B cell (primary cell): ENCODE measurements around the gene CLK1. TPM values are rescaled to one million over a fixed set of nuclear protein-coding genes. Genes with fewer than 3 reads are reported as not detected.

Experiments
- ATAC-seq: fragments of 200-7000 bp; cut with Tn5 transposase; one replicate; pipeline ENCODE4 v1.10.0; 2021; ENCODE audit warnings: low read depth, mild to moderate bottlenecking, moderate number of reproducible peaks, moderate library complexity
- CTCF ChIA-PET: fragments of 350-600 bp; sonication (Branson Sonifier 250); formaldehyde crosslinking; loops from one replicate; lab custom pipeline; 2021; ENCODE audit warnings: antibody characterized with exemption, inconsistent platforms; lab: Charles Lee
- POLR2A ChIA-PET: fragments of 350-600 bp; sonication (Branson Sonifier 250); formaldehyde crosslinking; loops from one replicate; lab custom pipeline; 2021; ENCODE audit warnings: antibody characterized with exemption; lab: Charles Lee
- DNase-seq: peaks from one replicate; pipeline ENCODE4 v3.0.0; 2013
- H2AFZ ChIP-seq: 2 replicates; pipeline ENCODE4 v1.6.1; 2012; ENCODE audit warnings: mild to moderate bottlenecking, low read depth, low read length; ENCODE audit not compliant: insufficient read depth, poor library complexity, severe bottlenecking
- H3K27ac ChIP-seq, 2 donors: 1 replicate in 1 of 2; 2 replicates in 1 of 2; pipeline ENCODE4 v1.5.1; 2012 to 2013; ENCODE audit warnings: low read length in 2 of 2, mild to moderate bottlenecking in 2 of 2, moderate library complexity in 1 of 2
- H3K27me3 ChIP-seq, 4 experiments: fragments of 200-600 bp in 1 of 4; sonication (generic) in 1 of 4; replicated peaks in 1 of 4; 1 replicate in 2 of 4; 2 replicates in 2 of 4; pipeline versions ENCODE4 v1.6.1 to v1.7.0; 2013 to 2016; ENCODE audit warnings: low read length in 3 of 4, mild to moderate bottlenecking in 2 of 4, mixed read lengths in 1 of 4, moderate library complexity in 1 of 4; ENCODE audit not compliant: insufficient read depth in 4 of 4, control insufficient read depth in 3 of 4; ENCODE audit errors: control extremely low read depth in 1 of 4
- H3K36me3 ChIP-seq, 2 experiments: replicated peaks in 1 of 2; 1 replicate in 1 of 2; 2 replicates in 1 of 2; pipeline versions ENCODE4 v1.6.1 to v1.7.1; 2013; ENCODE audit warnings: low read length in 1 of 2; ENCODE audit not compliant: insufficient read depth in 2 of 2, control insufficient read depth in 1 of 2; ENCODE audit errors: control extremely low read depth in 1 of 2, extremely low read depth in 1 of 2
- H3K4me1 ChIP-seq, 2 donors: fragments of 200-600 bp in 1 of 2; sonication (generic) in 1 of 2; 1 replicate in 1 of 2; 2 replicates in 1 of 2; pipeline versions ENCODE4 v1.5.1 to v1.6.1; 2013 to 2017; ENCODE audit warnings: low read length in 2 of 2; ENCODE audit not compliant: control insufficient read depth in 2 of 2, insufficient read depth in 2 of 2
- H3K4me2 ChIP-seq: replicated peaks from 2 replicates; pipeline ENCODE3; 2012; ENCODE audit warnings: mild to moderate bottlenecking, low read depth, low read length; ENCODE audit not compliant: poor library complexity, severe bottlenecking
- H3K4me3 ChIP-seq, 5 experiments: fragments of 200-600 bp in 1 of 5; sonication (generic) in 1 of 5; 1 replicate in 3 of 5; 2 replicates in 2 of 5; pipeline versions ENCODE4 v1.5.1 to v1.7.0; 2011 to 2016; ENCODE audit warnings: low read length in 4 of 5, mild to moderate bottlenecking in 4 of 5, low read depth in 2 of 5, control low read depth in 1 of 5, moderate library complexity in 1 of 5; ENCODE audit not compliant: insufficient read depth in 1 of 5; ENCODE audit errors: control extremely low read depth in 1 of 5, extremely low read depth in 1 of 5
- H3K79me2 ChIP-seq: fragments of 200-600 bp; sonication (generic); one replicate; pipeline ENCODE4 v1.6.0; 2016; ENCODE audit warnings: low read length; ENCODE audit not compliant: control insufficient read depth, insufficient read depth
- H3K9ac ChIP-seq: fragments of 200-600 bp; sonication (generic); 2 replicates; pipeline ENCODE4 v1.6.1; 2017; ENCODE audit warnings: mild to moderate bottlenecking, low read length, moderate library complexity
- H3K9me3 ChIP-seq, 3 donors: one replicate each; pipeline versions ENCODE4 v1.6.1 to v1.7.1; 2013; ENCODE audit warnings: low read length in 2 of 3; ENCODE audit not compliant: control insufficient read depth in 2 of 3, insufficient read depth in 1 of 3; ENCODE audit errors: control extremely low read depth in 1 of 3
- H4K20me1 ChIP-seq: 2 replicates; pipeline ENCODE4 v1.6.0; 2012; ENCODE audit warnings: mild to moderate bottlenecking, low read length; ENCODE audit not compliant: insufficient read depth, control insufficient read depth, poor library complexity, severe bottlenecking
- H3K27ac Mint-ChIP-seq: one replicate; pipeline ENCODE4 v1.8.0; 2021; ENCODE audit warnings: mixed read lengths
- H3K27me3 Mint-ChIP-seq: one replicate; pipeline ENCODE4 v1.8.0; 2021; ENCODE audit warnings: mixed read lengths
- H3K4me1 Mint-ChIP-seq: one replicate; pipeline ENCODE4 v1.8.0; 2021; ENCODE audit warnings: mixed read lengths
- H3K4me3 Mint-ChIP-seq: one replicate; pipeline ENCODE4 v1.8.0; 2021; ENCODE audit warnings: mixed read lengths
- H3K9me3 Mint-ChIP-seq: one replicate; pipeline ENCODE4 v1.8.0; 2022; ENCODE audit warnings: mixed read lengths; ENCODE audit not compliant: insufficient read depth
- CTCF ChIP-seq: fragments of 200-600 bp; IDR thresholded peaks from one replicate; pipeline ENCODE4 v1.8.0; 2022; ENCODE audit warnings: antibody characterized with exemption, mild to moderate bottlenecking
- EZH2 ChIP-seq: IDR thresholded peaks from 2 replicates; pipeline ENCODE4 v1.6.1; 2012; ENCODE audit warnings: borderline replicate concordance, low read depth, mild to moderate bottlenecking, moderate library complexity, low read length; ENCODE audit not compliant: insufficient read depth, poor library complexity, severe bottlenecking
- WGBS: methylation state at CpG from one replicate; pipeline ENCODE4 v1.1.5; 2013; ENCODE audit warnings: missing lambda C conversion rate; ENCODE audit not compliant: insufficient coverage; 5-methylcytosine and 5-hydroxymethylcytosine counted together
- intact Hi-C: fragments of 100-400 bp; cut with micrococcal nuclease; formaldehyde crosslinking; loops from one replicate; pipeline ENCODE4 v1.10.0; 2022
- polyA plus RNA-seq: library from polyadenylated mRNA; depleted of rRNA; stranded (reverse); fragments of >200 nt; gene quantifications from 2 replicates; pipeline ENCODE4 v1.2.3, GENCODE V29; 2012
- total RNA-seq, 2 donors: library from RNA; stranded (reverse); fragments of 120-200 nt in 1 of 2; gene quantifications; 1 replicate in 1 of 2; 2 replicates in 1 of 2; pipeline versions ENCODE4 v1.2.3 to v1.2.4, GENCODE V29; 2013 to 2022

The CLK1 gene
- total and polyA plus RNA-seq, 2 donors (not counting 1 experiment from before 2014, with no cell fraction given), result 396 to 579 TPM

GRCh38 chr2:200828104-200828503 is 36.4 kb downstream of the CLK1 start:
- Histone ChIP-seq H3K27ac (no peak overlapping the region), H3K9ac (no peak overlapping the region), H3K27me3 (no peaks in the 10 kb centered on the region), H3K9me3 (no peaks in the 10 kb centered on the region), H3K4me2 (no peak overlapping the region), H3K79me2 (no peaks in the 10 kb centered on the region), H3K4me3 (no peak overlapping the region), H3K36me3 (peaks cover 0 to 3% of the 10 kb centered on the region in 2 experiments), H3K4me1 (no peaks in the 10 kb centered on the region), H4K20me1 (no peaks in the 10 kb centered on the region), H2AFZ (no peak overlapping the region)
- Mint-ChIP-seq H3K9me3 (no peaks in the 10 kb centered on the region), H3K27me3 (no peaks in the 10 kb centered on the region), H3K27ac (no peak overlapping the region), H3K4me3 (no peak overlapping the region), H3K4me1 (no peaks in the 10 kb centered on the region)
- TF ChIP-seq EZH2 (no peak), CTCF (no peak)
- ChIA-PET POLR2A (interaction anchor here (1.2 kb wide), 1 partner anchor 36 kb away, joined by 3 read pairs; no protein-coding TSS in a partner anchor), CTCF (interaction anchor here (1.1 kb wide), 1 partner anchor 13 kb away, joined by 3 read pairs; no protein-coding TSS in a partner anchor)
- no peak for DNase-seq
- ATAC-seq, result no peak
- 83% methylated on average over 1 of the region's 2 CpGs for WGBS
- intact Hi-C loops, result no loop called here

GRCh38 chr2:200821686-200822245 is 42.7 kb downstream of the CLK1 start:
- POLR2A ChIA-PET, result no interaction called here

More at GRCh38 chr2:200821686-200822245, 42.7 kb downstream of the CLK1 start:
- WGBS, result 98% methylated on average over 3 of the region's 6 CpGs
- H3K27ac Mint-ChIP-seq, result no peak overlapping the region
- Histone ChIP-seq H3K9me3 (no peaks in the 10 kb centered on the region), H3K36me3 (peaks cover 21 to 53% of the 10 kb centered on the region in 2 experiments), H4K20me1 (peaks cover 6% of the 10 kb centered on the region), H3K4me1 (no peaks in the 10 kb centered on the region), H3K27me3 (no peaks in the 10 kb centered on the region), H3K9ac (no peak overlapping the region), H3K4me3 (no peak overlapping the region), H3K4me2 (no peak overlapping the region), H3K79me2 (no peaks in the 10 kb centered on the region), H2AFZ (no peak overlapping the region), H3K27ac (no peak overlapping the region)
- intact Hi-C loops, result no loop called here
- CTCF ChIA-PET, result no interaction called here
- no peak for ATAC-seq
- no peak for TF ChIP-seq EZH2
- no peak for DNase-seq
- H3K9me3 Mint-ChIP-seq, result no peaks in the 10 kb centered on the region
- H3K4me1 Mint-ChIP-seq, result peaks cover 2% of the 10 kb centered on the region
- H3K4me3 Mint-ChIP-seq, result no peak overlapping the region
- H3K27me3 Mint-ChIP-seq, result no peaks in the 10 kb centered on the region
